ENCODE data around the gene PRM1. TPM values are rescaled to one million over a fixed set of nuclear protein-coding genes. Genes with fewer than 3 reads are reported as not detected.

Gene PRM1
- polyA plus RNA-seq, 2 of the 4 experiments (the other 2 are of a cell fraction), result not detected

- no peaks in the 10 kb centered on the region for H3K9me3 ChIP-seq
- no peak for FAIRE-seq
- no peak overlapping the region for H3K4me3 ChIP-seq
- ChIA-PET CTCF (interaction anchor here (12.3 kb wide), 1 partner anchor 285 kb away, joined by 364 read pairs; no protein-coding TSS in a partner anchor), POLR2A (no interaction called here)
- no peak overlapping the region for H3K4me2 ChIP-seq
- TF ChIP-seq PHF8 (IDR thresholded peaks at IDR 0.05; ENCODE audit: borderline replicate concordance, low read depth) (no peak), HOXB13 (CRISPR knock-in tag; IDR thresholded peaks at IDR 0.05; ENCODE audit: low read depth) (no peak), NPAS2 (CRISPR knock-in tag; IDR thresholded peaks at IDR 0.05; ENCODE audit: borderline replicate concordance) (no peak), HMGXB4 (CRISPR knock-in tag; IDR thresholded peaks at IDR 0.05; ENCODE audit: borderline replicate concordance) (no peak), ZC3H11A (IDR thresholded peaks at IDR 0.05) (no peak), ESRRA (IDR thresholded peaks at IDR 0.05; ENCODE audit: borderline replicate concordance, low read length) (no peak), FOXS1 (CRISPR knock-in tag; IDR thresholded peaks at IDR 0.05) (no peak)
- no peak for DNase-seq (ENCODE audit: low read depth in 1 of 2, low spot score in 1 of 2)
- ATAC-seq, result no peak
- WGBS (ENCODE audit: missing lambda C conversion rate), result 79% methylated on average over 8 of the region's 8 CpGs
- H3K4me1 ChIP-seq, result 0 out of 3 replicates have a peak, but pooled peaks cover 5% of the 10 kb centered on the region
- H3K27ac ChIP-seq, result no peak overlapping the region
Measured at GRCh38 chr16:11252482-11252931, 28.6 kb downstream of the PRM1 start.

GRCh38 chr16:11251525-11252481 lies 29.3 kb downstream of the PRM1 start:
- FAIRE-seq (no peak), ATAC-seq (no peak), DNase-seq (ENCODE audit: low read depth in 1 of 2, low spot score in 1 of 2) (no peak)
- Histone ChIP-seq H3K27ac (no peak overlapping the region), H3K4me1 (0 out of 3 replicates have a peak, but pooled peaks cover 3% of the 10 kb centered on the region), H3K4me2 (no peak overlapping the region), H3K4me3 (no peak overlapping the region), H3K9me3 (no peaks in the 10 kb centered on the region)
- 79% methylated on average over 18 of the region's 18 CpGs for WGBS (ENCODE audit: missing lambda C conversion rate)
- ChIA-PET POLR2A (no interaction called here), CTCF (interaction anchor here (12.3 kb wide), 1 partner anchor 285 kb away, joined by 364 read pairs; no protein-coding TSS in a partner anchor)
- TF ChIP-seq RAD21 (conservative IDR thresholded peaks at IDR 0.05 in 1 of 2, IDR thresholded peaks at IDR 0.05 in 1 of 2), result no peak
- no peak for TF ChIP-seq FOSB (CRISPR knock-in tag; IDR thresholded peaks at IDR 0.05)
- TF ChIP-seq EHF (CRISPR knock-in tag; IDR thresholded peaks at IDR 0.05), result no peak
- TF ChIP-seq PHF8 (IDR thresholded peaks at IDR 0.05; ENCODE audit: borderline replicate concordance, low read depth), result no peak
- no peak for TF ChIP-seq RCOR1 (IDR thresholded peaks at IDR 0.05; ENCODE audit: low read depth, low read length)
- TF ChIP-seq ESRRA (IDR thresholded peaks at IDR 0.05; ENCODE audit: borderline replicate concordance, low read length), result no peak
- no peak for TF ChIP-seq CHD2 (IDR thresholded peaks at IDR 0.05; ENCODE audit: low read length, partially characterized antibody)
- TF ChIP-seq FOSL2 (IDR thresholded peaks at IDR 0.05), result no peak
- TF ChIP-seq FOSL2 (CRISPR knock-in tag; IDR thresholded peaks at IDR 0.05), result no peak
- TF ChIP-seq JUN (IDR thresholded peaks at IDR 0.05), result no peak
- TF ChIP-seq EP300 (IDR thresholded peaks at IDR 0.05), result no peak
- TF ChIP-seq CEBPB (IDR thresholded peaks at IDR 0.05), result no peak
- TF ChIP-seq HOXB13 (CRISPR knock-in tag; IDR thresholded peaks at IDR 0.05; ENCODE audit: low read depth), result no peak
- no peak for TF ChIP-seq ZC3H11A (IDR thresholded peaks at IDR 0.05)
- TF ChIP-seq MYC (IDR thresholded peaks at IDR 0.05; ENCODE audit: borderline replicate concordance, low read length), result no peak
- no peak for TF ChIP-seq MAZ (IDR thresholded peaks at IDR 0.05; ENCODE audit: borderline replicate concordance, low read depth, low read length)
- TF ChIP-seq KDM5A (IDR thresholded peaks at IDR 0.05), result no peak
